Lung microvascular endothelial cell (primary cell): ENCODE data around the gene KNDC1. TPM values are rescaled to one million over a fixed set of nuclear protein-coding genes. Genes with fewer than 3 reads are reported as not detected.
"Not testable (repeated sequence)": the region's sequence is repeated elsewhere in the genome, so short reads cannot be mapped to it uniquely, and the experiment has no call there.

Source experiments
- DNase-seq, 2 donors: peaks; one replicate each; pipeline versions ENCODE4 v3.0.0 to v3.0.0-alpha.2; 2010; ENCODE audit warnings: low read depth in 2 of 2
- total RNA-seq: library from RNA; depleted of rRNA; stranded (reverse); fragments of >200 nt; gene quantifications from 2 replicates; pipeline ENCODE4 v1.2.1, GENCODE V29; 2014

KNDC1 gene
- total RNA-seq, 1 donor from 2014 or later = 0.20 TPM

- peak; percentile 20 to 58 for DNase-seq
Measured at GRCh38 chr10:133257489-133258065, 97.6 kb downstream of the KNDC1 start.

DNA sequence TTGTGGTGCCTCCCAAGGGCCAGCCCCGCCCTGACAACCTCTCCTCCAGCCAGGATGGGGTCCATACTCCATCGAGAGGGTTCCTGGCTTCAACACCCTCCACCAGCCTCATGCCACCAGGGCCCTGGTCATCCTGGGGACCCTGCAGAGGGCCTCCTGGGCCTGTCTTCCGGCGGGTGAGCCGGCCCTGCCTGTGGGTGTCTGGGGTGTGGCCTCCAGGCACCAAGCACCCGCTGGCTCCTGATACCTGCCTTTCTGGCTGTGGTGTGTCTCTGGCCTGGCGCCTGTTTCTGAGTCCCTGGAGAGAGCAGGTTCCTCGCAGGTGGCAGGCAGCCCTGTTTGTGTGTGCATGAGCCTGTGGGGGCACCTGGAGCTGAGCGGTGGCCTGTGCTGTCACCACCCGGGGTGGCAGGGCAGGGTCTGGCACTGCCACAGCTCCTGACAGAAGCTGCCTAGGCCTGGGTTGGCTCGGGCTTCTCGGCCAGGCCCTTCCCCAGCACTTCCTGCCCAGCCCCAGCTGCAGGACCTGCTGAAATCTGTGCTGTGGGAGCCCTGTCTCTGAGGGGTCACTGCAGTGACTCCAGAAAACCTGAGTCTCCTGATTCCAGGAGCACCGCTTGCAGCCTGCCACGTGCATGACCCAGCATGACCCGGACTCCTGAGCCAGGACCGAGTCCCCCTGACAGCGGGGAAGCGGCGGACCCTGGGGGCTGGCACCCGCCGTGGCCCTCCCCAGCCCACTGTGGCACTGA lies 98.2 kb downstream of the KNDC1 start:
- DNase-seq = no peak

DNA sequence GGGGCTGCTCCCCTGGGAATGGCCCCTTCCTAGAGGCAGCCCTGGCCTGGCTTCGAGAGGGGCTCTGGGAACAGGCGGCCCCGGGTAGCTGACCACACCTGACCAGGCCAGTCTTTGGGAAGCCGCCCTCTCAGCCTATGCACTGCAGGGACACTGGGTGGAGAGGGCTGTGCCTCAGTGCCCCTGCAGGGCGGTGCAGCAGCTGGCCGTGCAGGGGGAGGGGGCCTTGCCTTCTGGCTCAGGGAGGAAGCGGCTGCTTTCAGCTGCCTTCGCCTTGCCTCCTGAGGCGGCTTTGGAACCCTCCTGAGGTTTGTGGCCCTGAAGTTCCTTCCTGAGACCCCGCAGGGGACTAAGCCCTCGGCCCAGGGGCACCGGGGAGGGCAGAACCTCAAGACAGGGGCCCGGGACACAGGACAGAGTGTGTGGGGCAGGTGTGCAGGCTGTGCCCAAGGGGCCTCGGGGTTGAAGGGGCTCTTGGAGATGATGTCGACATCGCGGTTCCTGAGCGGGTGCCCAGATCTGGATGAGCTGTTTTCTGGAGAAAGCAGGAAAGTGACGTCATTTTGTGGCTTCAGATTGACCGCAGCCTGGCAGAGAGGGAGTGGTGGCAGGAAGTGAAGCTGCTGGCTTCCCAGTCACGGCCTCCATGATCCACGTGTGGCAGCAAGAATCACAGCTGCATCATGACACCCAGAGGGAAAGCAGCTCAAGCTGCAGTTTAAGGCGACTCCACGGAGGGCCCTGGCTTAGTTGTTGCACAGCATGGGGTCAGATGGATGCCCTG lies 99.0 kb downstream of the KNDC1 start:
- DNase-seq = peak; percentile 73 to 97

DNA sequence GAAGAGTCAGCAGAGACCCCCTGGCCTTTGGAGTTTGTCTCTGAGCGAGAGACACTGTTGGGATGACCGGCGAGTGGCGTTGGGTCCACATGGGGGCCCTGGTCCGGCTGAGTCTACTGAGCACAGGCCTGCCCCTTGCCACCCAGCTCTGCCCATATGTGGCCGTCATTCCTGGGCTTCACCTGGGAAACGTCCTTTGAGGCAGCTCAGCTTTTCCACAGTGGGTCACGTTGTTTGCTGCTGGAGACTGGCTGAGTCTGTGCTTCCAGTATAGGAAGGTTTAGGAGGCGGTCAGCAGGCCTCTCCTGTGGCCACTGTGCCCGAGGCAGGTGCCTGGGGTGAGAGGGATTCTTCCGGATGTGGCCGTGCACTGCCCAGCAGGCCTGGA lies 99.6 kb downstream of the KNDC1 start:
- DNase-seq = no peak

DNA sequence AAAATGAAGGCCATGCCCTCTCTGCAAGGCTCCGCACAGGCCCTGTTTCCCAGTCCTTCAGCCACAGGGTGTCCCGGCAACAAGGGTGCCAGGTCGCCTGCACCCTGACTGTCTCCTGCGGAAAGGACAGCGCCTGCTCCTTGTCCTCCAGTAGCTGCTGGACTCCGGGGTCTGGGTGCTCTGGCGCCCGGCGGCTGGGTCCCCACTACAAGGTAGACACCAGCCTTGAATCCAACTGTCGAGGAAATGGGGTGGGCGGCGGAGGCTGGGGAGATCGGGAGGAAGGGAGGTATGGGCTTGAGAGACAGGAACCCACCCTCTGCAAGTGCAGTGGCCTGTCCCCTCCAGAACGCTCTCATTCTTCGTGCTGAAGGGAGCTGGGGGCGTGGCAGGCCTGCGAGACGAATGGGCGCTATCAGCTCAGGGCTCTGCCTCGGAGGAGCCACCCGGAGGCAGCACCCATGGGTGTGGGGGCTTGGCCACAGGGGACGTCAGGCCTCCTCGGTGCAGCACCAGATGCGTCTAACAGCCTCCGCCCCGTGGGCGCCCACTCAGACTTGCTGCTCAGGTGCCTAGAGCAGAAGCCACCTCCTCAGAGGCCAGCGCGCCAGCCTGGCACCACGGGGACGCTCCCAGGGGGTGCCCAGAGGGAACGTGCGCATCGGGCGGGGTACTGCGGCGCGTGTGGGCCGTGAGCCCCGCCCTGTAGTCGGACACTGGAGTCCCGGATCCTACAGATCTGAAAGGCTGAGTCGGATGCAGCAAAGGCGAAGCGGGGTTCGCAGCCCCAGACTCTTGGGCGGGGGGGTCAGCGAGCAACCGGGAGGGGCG lies 101.1 kb downstream of the KNDC1 start:
- peak in 1 of 2 donors; percentile 46 for DNase-seq

DNA sequence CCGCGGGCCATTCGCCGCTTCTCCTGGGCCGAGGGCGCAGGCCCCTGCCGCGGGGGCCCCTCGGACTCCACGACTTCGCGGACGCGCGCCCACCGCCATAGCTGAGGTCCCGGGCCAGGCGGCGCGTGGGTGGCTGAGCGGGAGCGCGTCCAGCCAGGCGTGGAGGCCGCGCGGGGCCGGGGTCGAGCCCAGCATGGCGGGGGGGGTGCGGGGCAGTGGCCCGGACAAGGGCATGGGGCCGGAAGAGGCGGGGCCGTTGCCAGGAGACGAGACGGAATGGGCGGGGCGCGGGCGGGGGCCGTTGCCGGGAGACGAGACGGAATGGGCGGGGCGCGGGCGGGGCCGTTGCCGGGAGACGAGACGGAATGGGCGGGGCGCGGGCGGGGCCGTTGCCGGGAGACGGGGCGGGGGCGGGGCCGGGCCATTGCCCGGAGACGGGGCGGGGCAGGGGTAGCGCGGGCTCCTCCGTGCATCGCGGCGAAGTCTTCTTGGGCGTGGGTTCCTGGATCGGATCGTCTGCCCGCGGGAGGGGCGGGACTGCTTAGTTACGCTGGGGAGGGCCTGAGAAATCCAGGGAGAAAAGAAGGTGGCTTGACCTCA lies 101.8 kb downstream of the KNDC1 start:
- DNase-seq = peak; percentile 54 to 80

DNA sequence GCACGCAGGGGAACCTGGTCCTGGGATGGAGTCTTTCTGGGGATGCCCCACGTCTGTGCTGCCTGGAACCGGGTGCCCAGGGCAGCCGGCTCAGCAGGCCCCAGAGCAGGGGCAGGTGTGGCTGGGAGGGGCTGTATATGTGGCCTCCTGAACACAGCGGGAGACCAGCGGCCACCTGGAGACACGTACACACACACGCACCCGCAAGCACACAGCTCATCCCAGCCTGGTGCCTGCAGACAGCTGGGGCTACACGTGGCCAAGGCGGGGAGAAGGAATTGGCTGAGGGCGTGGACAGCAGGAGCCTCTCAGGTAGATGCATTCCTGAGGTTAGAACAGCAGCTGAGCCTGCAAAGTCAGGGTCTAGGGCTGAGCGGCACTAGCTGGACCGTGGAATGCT lies 102.7 kb downstream of the KNDC1 start:
- no peak for DNase-seq

DNA sequence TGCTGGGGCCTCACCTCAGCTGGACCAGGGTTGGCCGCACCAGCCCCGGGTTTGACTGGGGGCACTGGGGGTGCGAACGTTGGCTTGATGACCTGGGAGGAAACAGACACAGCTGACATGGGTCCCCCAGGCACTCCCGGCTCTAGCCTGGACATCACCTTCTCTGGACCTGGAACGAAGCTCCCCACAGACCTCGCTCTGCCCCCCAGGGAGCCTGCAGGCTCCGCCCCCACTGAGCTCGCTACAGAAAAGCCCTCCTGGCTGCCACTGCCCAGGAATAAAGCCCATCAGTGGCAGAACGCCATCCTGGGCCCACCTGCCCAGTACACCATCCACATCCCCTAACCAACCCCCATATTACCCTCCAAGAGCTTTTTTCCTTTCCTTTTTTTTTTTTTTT lies 103.7 kb downstream of the KNDC1 start:
- no peak for DNase-seq

DNA sequence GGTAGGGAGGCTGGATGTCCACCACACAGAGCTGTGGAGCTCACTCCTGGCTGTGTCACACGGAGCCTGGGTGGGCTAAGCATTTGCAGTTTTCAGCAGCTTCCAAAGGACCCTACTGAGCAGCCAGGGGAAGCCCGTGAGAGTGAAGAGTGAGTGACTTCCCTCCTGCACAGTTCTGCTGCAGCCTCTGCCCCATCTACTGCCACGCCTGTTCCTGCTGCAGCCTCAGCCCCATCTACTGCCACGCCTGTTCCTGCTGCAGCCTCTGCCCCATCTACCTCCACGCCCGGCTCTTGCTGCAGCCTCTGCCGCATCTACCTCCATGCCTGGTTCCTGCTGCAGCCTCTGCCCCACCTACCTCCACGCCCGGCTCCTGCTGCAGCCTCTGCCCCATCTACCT lies 104.4 kb downstream of the KNDC1 start:
- DNase-seq = no peak

DNA sequence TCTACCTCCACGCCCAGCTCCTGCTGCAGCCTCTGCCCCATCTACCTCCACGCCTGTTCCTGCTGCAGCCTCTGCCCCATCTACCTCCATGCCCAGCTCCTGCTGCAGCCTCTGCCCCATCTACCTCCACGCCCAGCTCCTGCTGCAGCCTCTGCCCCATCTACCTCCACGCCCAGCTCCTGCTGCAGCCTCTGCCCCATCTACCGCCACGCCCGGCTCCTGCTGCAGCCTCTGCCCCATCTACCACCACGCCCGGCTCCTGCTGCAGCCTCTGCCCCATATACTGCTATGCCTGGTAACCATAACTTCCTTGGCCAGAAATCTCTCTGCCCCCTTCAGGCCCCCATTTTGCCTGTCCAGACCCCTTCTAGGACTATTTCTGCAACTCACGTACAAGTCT lies 105.0 kb downstream of the KNDC1 start:
- DNase-seq = not testable (repeated sequence)

DNA sequence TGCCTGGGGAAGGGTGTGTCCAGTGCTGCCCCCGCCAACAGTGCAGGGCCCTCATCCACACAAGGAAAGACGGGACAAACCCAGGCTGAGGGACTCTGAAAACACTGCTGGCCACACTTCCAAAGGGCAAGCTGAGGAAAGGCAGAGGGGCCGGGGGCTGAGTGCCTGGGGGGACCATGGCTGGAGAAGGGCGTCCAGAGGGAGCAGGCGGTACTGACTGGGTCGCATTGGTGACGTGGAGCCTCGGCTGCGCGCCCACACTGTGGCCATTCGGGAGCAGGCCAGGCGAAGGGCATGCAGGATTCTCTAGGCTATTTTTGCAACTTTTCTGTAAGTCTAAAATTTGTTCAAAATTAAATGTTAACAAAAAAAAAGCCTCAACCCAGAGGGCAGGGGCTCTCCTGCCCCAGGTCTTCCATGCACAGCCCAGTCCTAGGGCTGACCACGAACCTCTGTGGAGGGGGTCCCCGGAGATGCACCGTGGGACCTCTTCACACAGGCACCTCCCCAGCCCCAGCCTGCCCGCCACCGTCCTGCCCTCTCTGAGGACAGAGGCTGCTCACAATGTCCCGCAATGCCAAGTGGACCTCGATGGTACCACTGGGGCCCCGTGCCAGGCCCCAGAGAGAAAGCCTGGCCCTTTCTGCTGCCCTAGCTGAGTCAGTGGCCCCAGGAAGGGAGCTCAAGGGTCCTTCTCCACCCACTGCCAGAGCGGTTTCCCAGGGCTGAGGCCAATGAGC lies 106.2 kb downstream of the KNDC1 start:
- DNase-seq = no peak

DNA sequence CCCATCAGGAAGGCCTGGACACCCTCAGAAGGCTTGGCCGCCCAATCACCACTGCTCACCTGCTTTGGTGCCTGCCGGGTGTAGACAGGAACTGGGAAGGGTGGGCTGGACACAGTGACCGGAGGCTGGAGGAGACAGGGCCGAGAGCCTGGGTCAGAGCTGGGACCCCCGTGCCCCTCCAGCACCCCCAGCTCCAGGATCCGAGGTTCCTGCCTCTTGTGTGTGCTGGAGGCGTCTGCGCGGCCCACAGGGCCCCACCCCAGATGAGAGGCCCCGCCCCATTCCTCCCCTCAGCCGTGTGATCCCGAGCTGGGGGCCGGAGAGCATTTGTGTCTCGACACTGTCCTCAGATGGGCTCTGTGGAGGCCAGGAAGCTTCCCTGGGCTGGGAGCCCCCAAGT lies 107.3 kb downstream of the KNDC1 start:
- DNase-seq = no peak

GRCh38 chr10:133267829-133268228 lies 107.8 kb downstream of the KNDC1 start:
- DNase-seq = no peak

DNA sequence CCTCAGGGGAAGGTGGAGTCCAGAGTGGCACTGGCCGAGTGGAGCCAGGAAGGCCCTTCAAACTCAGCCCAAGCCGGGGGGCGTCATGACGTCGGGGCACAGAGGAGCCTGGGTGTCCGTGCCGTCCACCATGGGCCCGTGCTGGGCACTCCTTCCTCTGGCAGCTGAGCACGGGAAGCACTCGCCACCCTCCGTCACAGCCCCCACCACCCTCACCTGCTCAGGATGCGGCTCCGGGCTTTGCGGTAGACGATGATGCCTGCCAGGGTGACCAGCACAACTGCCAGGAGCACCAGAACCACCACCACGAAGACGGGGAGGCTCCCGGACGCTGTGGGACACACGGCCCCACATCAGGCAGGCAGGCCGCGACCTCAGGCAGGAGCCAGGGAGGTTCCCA lies 108.5 kb downstream of the KNDC1 start:
- no peak for DNase-seq

GRCh38 chr10:133269367-133269766 lies 109.3 kb downstream of the KNDC1 start:
- no peak for DNase-seq

GRCh38 chr10:133270204-133270603 lies 110.2 kb downstream of the KNDC1 start:
- no peak for DNase-seq

GRCh38 chr10:133270773-133271297 lies 110.8 kb downstream of the KNDC1 start:
- no peak for DNase-seq

- DNase-seq = no peak
Measured at GRCh38 chr10:133271521-133272300, 111.7 kb downstream of the KNDC1 start.

GRCh38 chr10:133272301-133272963 lies 112.4 kb downstream of the KNDC1 start:
- no peak for DNase-seq
